ENCODE data around the gene RUVBL2. TPM values are rescaled to one million over a fixed set of nuclear protein-coding genes. Genes with fewer than 3 reads are reported as not detected.
A peak's percentile ranks its signal among the peaks of the same experiment; 100 is the strongest.
"Not testable (repeated sequence)": the region's sequence is repeated elsewhere in the genome, so short reads cannot be mapped to it uniquely, and the experiment has no call there.

Gene RUVBL2
- total RNA-seq, 2 experiments from 2014 or later: 187 to 189 TPM

DNA sequence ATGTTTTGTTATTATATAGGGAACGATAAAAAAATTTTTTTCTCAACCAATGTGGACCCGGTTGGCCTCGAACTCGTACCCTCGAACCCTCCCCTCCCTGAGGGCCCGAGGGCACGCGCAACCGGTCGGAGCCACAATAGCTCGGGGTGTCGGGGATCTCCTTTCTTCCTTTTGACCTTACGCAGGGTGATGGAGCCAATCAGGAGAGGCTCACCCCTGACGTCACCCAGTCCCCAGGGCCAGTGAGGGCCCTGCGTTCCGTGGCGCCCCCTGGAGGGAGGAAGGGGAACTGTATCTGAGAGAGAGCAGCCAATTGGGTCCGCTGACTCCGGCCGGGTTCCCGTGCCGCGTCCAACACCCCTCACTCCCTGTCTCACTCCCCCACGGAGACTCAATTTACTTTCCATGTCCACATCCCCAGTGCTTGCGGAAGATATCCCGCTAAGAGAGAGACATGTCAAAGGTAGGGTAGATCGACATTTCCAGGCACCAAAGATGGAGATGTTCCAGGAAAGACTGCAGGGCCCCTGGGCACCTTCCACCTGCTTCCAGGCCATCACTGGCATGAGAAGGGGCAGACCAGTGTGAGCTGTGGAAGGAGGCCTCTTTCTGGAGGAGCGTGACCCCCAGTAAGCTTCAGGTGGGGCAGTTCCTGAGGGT lies 38.1 kb downstream of the RUVBL2 start, which contains the start of gene CGB2:
Gene CGB2 (plus strand): TSS at position 249 of the 660 bp plus-strand sequence. CDS start 206 bp downstream, at position 455.
- H3K27me3 Mint-ChIP-seq: peaks cover 10% of the 10 kb centered on the region
- H3K9me3 Mint-ChIP-seq, H3K4me1 Mint-ChIP-seq, H3K36me3 Mint-ChIP-seq: not testable (repeated sequence)
- H3K27ac Mint-ChIP-seq: peak within 1 kb of the TSS; percentile 68
- DNase-seq: peak; percentile 78
- peak within 1 kb of the TSS; percentile 19 for H3K4me3 Mint-ChIP-seq

DNA sequence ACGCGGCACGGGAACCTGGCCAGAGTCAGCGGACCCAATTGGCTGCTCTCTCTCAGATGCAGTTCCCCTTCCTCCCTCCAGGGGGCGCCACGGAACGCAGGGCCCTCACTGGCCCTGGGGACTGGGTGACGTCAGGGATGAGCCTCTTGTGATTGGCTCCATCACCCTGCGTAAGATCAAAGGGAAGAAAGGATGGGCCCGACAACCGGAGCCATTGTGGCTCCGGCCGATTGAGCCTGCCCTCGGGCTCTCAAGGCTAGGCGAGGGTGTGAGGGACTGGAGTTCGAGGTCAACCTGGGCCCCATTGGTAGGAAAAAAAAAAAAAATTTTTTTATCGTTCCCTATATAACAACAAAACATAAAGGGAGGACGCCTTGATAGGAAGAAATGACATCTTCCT lies 43.1 kb downstream of the RUVBL2 start, which contains the start of gene CGB1:
Gene CGB1 (minus strand): TSS at position 81 of the 400 bp plus-strand sequence. CDS start 184 bp downstream, outside the sequence.
- H3K36me3 Mint-ChIP-seq, H3K27me3 Mint-ChIP-seq, H3K27ac Mint-ChIP-seq, H3K4me1 Mint-ChIP-seq, H3K9me3 Mint-ChIP-seq, H3K4me3 Mint-ChIP-seq: not testable (repeated sequence)
- peak; percentile 71 for DNase-seq

DNA sequence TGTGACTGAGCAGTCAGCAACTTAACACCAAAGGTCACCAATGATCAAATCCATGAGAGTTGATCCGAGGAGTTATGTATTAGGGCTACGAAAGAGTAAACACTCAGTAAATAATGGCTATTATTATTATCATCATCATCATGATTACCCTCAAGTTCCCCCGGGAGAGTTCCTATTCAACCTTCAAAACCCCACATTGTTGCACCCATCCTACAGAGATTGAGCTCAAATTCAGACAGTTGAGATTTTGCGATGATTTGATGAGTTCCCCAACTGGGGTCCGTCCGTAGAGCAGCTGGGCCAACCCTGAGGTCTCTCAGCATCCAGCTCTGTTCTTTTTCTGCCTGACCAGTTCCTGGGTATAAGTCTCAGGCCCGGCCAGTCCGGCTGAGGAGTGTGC lies 44.4 kb downstream of the RUVBL2 start:
- H3K27ac Mint-ChIP-seq, H3K36me3 Mint-ChIP-seq, H3K4me3 Mint-ChIP-seq, H3K4me1 Mint-ChIP-seq, H3K27me3 Mint-ChIP-seq, DNase-seq, H3K9me3 Mint-ChIP-seq: not testable (repeated sequence)

DNA sequence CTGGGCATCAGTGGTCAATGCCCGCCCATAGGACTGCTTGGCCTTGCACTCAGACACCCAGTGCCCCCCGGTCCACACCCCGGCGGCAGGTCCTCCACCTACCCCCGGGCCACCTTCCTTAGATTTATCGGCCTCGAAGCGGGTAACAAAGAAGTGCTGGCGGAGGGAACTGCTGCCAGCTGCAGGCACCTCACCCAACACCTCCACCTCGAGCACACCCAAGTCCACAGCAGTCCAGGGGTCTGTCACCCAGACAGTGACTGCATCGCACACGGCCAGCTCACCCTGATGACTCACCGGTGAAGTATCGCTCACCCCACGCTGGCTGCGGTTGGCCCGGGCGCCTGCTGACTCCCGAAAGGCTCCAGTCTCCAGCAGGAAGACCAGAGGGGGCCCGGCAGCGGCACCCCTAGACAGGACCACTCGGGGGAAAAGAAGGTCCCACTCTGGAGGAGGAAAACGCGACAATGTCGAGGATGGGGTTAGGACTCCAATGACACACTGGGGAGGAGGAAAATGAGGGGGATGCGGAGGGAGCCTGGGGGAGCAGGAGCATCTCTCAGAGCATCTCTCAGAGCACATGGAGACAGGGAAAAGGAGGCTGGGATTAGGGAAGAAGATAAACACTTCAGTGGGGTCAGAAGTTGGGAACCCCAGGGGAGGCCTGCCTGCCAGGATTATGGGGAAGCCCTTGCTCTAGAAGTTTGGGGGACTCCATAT lies 45.0 kb downstream of the RUVBL2 start:
- H3K27ac Mint-ChIP-seq, H3K36me3 Mint-ChIP-seq: not testable (repeated sequence)

DNA sequence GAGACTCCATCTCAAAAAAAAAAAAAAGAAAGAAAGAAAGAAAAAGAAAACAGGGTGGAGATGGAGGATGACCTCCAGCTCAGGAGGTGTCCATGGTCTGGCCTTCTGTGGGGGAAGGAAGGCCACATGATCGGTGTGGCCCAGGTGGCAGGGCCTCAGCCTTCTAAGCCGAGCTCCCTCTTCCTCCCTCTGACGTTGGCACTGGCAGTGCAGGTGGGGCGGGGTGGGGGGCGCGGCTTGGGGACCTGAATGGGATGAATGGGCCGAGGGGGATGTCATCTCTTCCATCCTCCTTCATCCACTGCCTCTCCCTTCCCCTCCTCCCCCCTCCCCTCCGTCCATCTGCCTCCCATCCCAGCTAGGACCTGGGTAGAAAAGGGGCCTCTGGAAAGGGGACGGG lies 46.0 kb downstream of the RUVBL2 start:
- not testable (repeated sequence) for H3K27me3 Mint-ChIP-seq, H3K36me3 Mint-ChIP-seq, H3K4me3 Mint-ChIP-seq, DNase-seq, H3K4me1 Mint-ChIP-seq, H3K9me3 Mint-ChIP-seq, H3K27ac Mint-ChIP-seq

More for the DNA sequence above, 45.0 kb downstream of the RUVBL2 start:
- not testable (repeated sequence) for DNase-seq, H3K4me3 Mint-ChIP-seq, H3K9me3 Mint-ChIP-seq, H3K27me3 Mint-ChIP-seq, H3K4me1 Mint-ChIP-seq

DNA sequence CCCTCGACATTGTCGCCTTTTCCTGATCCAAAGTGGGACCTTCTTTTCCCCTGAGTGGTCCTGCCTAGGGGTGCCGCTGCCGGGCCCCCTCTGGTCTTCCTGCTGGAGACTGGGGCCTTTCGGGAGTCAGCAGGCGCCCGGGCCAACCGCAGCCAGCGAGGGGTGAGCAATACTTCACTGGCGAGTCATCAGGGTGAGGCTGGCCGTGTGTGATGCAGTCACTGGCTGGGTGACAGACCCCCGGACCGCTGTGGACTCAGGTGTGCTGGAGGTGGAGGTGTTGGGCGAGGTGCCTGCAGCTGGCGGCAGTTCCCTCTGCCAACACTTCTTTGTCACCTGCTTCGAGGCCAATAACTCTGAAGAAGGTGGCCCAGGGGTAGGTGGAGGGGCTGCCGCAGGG lies 48.5 kb downstream of the RUVBL2 start:
- Mint-ChIP-seq H3K4me1 (no peaks in the 10 kb centered on the region), H3K36me3 (no peaks in the 10 kb centered on the region), H3K4me3 (no peak overlapping the region), H3K27ac (no peak overlapping the region), H3K9me3 (no peaks in the 10 kb centered on the region), H3K27me3 (no peaks in the 10 kb centered on the region)
- no peak for DNase-seq

DNA sequence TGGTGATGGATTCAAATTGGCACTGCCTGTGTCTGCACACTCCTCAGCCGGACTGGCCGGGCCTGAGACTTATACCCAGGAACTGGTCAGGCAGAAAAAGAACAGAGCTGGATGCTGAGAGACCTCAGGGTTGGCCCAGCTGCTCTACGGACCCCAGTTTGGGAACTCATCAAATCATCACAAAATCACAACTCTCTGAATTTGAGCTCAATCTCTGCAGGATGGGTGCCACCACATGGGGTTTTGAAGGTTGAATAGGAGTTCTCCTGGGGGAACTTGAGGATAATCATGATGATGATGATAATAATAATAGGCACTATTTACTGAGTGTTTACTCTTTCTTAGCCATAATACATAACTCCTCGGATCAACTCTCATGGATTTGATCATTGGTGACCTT lies 49.0 kb downstream of the RUVBL2 start:
- not testable (repeated sequence) for H3K9me3 Mint-ChIP-seq, H3K4me3 Mint-ChIP-seq, DNase-seq, H3K36me3 Mint-ChIP-seq, H3K27ac Mint-ChIP-seq, H3K4me1 Mint-ChIP-seq, H3K27me3 Mint-ChIP-seq

DNA sequence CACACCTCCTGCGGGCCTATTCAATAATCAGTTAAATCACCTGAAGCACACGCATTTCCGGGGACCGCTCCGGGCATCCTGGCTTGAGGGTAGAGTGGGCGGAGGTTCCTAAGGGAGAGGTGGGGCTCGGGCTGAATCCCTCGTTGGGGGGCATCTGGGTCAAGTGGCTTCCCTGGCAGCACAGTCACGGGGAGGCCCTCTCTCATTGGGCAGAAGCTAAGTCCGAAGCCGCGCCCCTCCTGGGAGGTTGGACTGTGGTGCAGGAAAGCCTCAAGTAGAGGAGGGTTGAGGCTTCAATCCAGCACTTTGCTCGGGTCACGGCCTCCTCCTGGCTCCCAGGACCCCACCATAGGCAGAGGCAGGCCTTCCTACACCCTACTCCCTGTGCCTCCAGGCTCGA lies 49.9 kb downstream of the RUVBL2 start, which contains the start of gene CGB5:
Gene CGB5 (plus strand): TSS at position 301 of the 400 bp plus-strand sequence. CDS start 362 bp downstream, outside the sequence.
- H3K27me3 Mint-ChIP-seq, H3K36me3 Mint-ChIP-seq, H3K4me3 Mint-ChIP-seq, DNase-seq, H3K9me3 Mint-ChIP-seq, H3K27ac Mint-ChIP-seq, H3K4me1 Mint-ChIP-seq: not testable (repeated sequence)

DNA sequence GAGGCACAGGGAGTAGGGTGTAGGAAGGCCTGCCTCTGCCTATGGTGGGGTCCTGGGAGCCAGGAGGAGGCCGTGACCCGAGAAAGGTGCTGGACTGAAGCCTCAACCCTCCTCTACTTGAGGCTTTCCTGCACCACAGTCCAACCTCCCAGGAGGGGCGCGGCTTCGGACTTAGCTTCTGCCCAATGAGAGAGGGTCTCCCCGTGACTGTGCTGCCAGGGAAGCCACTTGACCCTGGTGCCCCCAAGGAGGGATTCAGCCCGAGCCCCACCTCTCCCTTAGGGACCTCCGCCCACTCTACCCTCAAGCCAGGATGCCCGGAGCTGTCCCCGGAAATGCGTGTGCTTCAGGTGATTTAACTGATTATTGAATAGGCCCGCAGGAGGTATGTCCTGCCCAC lies 55.3 kb downstream of the RUVBL2 start, which contains the start of gene CGB8:
Gene CGB8 (minus strand): TSS at position 101 of the 400 bp plus-strand sequence. CDS start 372 bp downstream, outside the sequence.
- not testable (repeated sequence) for H3K9me3 Mint-ChIP-seq, H3K27ac Mint-ChIP-seq, H3K27me3 Mint-ChIP-seq, H3K4me1 Mint-ChIP-seq, H3K4me3 Mint-ChIP-seq, H3K36me3 Mint-ChIP-seq, DNase-seq

DNA sequence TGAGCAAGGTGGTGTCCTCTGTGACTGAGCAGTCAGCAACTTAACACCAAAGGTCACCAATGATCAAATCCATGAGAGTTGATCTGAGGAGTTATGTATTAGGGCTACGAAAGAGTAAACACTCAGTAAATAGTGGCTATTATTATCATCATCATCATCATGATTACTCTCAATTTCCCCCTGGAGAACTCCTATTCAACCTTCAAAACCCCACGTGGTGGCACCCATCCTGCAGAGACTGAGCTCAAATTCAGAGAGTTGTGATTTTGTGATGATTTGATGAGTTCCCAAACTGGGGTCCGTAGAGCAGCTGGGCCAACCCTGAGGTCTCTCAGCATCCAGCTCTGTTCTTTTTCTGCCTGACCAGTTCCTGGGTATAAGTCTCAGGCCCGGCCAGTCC lies 56.1 kb downstream of the RUVBL2 start:
- not testable (repeated sequence) for H3K9me3 Mint-ChIP-seq, H3K4me1 Mint-ChIP-seq, H3K27ac Mint-ChIP-seq, H3K36me3 Mint-ChIP-seq, H3K4me3 Mint-ChIP-seq, DNase-seq, H3K27me3 Mint-ChIP-seq

DNA sequence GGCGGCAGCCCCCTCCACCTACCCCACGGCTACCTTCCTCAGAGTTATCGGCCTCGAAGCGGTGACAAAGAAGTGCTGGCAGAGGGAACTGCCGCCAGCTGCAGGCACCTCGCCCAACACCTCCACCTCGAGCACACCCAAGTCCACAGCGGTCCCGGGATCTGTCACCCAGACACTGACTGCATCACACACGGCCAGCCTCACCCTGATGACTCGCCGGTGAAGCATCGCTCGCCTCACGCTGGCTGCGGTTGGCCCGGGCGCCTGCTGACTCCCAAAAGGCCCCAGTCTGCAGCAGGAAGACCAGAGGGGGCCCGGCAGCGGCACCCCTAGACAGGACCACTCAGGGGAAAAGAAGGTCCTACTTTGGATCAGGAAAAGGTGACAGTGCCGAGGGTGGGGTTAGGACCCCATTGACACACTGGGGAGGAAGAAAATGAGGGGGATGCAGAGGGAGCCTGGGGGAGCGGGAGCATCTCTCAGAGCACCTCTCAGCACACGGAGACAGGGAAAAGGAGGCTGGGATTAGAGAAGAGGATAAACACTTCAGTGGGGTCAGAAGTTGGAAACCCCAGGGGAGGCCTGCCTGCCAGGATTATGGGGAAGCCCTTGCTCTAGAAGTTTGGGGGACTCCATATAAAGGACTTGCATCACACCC lies 56.8 kb downstream of the RUVBL2 start:
- H3K4me1 Mint-ChIP-seq, H3K27ac Mint-ChIP-seq, H3K27me3 Mint-ChIP-seq, DNase-seq, H3K4me3 Mint-ChIP-seq, H3K36me3 Mint-ChIP-seq, H3K9me3 Mint-ChIP-seq: not testable (repeated sequence)

DNA sequence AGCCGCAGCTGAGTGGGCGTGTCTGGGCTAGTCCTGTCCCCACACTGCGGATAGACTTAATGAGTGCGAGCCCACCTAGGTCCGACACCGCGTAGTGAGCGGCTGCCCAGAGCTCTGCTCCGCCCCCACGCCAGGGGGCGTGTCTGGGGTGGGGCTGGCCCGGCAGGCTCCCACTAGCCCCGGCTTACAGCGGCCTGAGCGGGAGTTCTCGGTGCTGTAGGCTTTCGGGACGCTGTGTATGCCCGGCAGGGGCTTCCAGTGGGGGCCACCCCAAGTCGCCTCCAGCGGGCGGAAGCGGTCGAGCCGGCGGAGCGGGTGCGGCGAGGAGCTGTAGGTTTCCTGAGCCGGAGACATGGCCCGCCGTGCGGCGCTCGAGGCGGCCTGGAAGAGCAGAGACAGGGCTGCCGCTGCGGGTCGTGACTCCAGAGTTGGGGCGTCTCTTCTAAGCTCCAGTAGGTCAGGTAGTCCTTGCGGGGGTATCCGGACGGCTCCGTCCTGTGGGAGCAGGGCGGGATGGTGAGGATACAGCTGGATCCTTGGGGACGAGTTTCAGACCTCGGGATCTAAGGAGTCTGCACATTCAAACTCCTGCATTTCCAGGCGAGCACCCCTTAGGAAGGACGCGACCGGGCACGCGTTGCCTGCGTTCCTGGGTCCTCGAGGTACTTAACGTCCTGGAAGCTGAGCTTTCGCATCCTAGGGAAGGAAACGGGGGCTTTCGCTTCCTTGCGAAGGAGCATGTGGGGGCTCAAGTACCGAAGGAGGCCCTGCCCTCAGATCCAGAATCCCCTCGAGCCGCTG lies 62.6 kb downstream of the RUVBL2 start:
- H3K36me3 Mint-ChIP-seq: no peaks in the 10 kb centered on the region
- no peaks in the 10 kb centered on the region for H3K9me3 Mint-ChIP-seq
- H3K27ac Mint-ChIP-seq: no peak overlapping the region

DNA sequence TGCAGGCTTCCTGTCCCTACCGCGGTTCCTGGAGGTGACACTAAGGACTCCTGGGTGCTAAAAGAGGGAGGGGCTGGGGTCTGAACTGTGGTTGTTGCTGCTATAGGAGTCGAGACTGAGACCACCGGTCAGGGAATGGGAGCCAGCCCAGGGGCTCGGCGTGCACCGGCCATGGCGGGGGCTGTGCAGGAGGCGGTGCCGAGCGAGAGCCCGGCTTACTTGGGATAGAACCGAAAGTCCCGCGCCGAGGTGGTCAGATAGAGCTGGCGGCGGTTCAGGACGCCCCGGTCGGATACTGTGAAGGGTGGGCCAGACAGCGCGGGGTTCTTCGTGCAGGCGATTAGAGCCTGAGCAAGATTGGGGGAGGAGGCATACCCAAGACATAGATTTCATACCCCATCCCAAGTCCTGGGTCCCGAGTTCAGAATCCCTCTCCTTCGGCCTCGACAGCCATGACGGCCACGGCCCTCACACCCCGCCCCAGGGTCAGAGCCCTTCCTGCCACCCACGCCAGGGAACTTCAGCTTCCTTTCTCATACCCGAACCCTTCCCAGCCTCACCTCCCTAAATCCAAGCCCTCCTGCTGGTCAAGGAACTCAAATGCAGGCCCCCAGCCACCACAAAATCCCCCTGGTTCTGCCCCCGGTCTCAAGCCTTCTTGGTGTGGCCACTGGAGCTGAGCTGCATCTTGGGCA lies 63.4 kb downstream of the RUVBL2 start:
- peak overlapping the region; percentile 63 for H3K4me3 Mint-ChIP-seq

More for the DNA sequence above, 62.6 kb downstream of the RUVBL2 start:
- peak overlapping the region; percentile 63 for H3K4me3 Mint-ChIP-seq
- peak; percentile 66 for DNase-seq
- H3K27me3 Mint-ChIP-seq: peaks cover 51% of the 10 kb centered on the region
- peaks cover 12% of the 10 kb centered on the region for H3K4me1 Mint-ChIP-seq

DNA sequence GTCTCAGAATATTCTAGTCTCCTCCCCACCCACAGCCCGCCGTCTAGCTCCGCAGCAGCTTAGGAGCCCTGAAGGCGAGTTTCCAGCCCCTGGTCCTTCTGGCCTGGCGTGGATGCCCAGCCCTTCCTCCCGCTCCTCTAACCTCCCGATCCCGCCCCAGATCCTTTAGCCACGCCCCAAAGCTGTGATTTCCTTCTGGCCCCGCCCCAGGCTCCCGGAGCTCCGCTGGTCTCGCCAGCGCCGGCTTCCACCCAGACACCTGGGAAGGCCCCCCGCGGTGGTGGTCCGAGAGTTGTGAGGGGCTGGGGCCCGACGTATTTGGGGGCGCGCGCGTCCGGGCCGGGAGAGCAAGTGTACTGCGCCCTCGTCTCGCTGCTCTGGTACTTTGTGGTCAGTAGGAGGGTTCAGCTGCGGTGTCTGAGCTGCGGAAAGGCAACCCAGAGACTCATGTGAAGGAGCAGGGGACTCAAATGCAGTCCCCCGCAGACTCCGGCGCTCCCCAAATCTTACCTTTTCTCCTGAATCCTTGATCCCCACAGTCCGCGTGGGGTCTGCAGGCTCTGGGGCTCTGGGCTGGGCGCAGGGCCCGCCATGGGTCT lies 64.0 kb downstream of the RUVBL2 start, which contains the start of gene CGB7:
Gene CGB7 (minus strand): TSS at position 114 of the 599 bp plus-strand sequence. CDS start 2,374 bp downstream, outside the sequence.
- no peaks in the 10 kb centered on the region for H3K9me3 Mint-ChIP-seq
- H3K4me1 Mint-ChIP-seq: peaks cover 12% of the 10 kb centered on the region
- peak within 1 kb of the TSS; percentile 63 for H3K4me3 Mint-ChIP-seq
- peaks cover 59% of the 10 kb centered on the region for H3K27me3 Mint-ChIP-seq
- H3K27ac Mint-ChIP-seq: no peak within 1 kb of the TSS
- DNase-seq: peak; percentile 28
- H3K36me3 Mint-ChIP-seq: no peaks in the 10 kb centered on the region

More for the DNA sequence above, 63.4 kb downstream of the RUVBL2 start:
- Mint-ChIP-seq H3K4me1 (peaks cover 12% of the 10 kb centered on the region), H3K27me3 (peaks cover 57% of the 10 kb centered on the region)
- not testable (repeated sequence) for H3K9me3 Mint-ChIP-seq, DNase-seq, H3K27ac Mint-ChIP-seq, H3K36me3 Mint-ChIP-seq
